Keratinocyte (primary cell): ENCODE measurements around the gene ENPP1. TPM values are rescaled to one million over a fixed set of nuclear protein-coding genes. Genes with fewer than 3 reads are reported as not detected.

Source experiments
- DNase-seq: peaks from one replicate; pipeline ENCODE4 v3.0.0-alpha.2; 2011; ENCODE audit warnings: low read depth, missing footprints, low spot score
- FAIRE-seq: peaks from 2 replicates; lab custom pipeline; 2011; peaks lifted over from hg19 to GRCh38; lab: Jason Lieb, UNC
- H2AFZ ChIP-seq: 2 replicates; pipeline ENCODE4 v1.6.0; 2012; ENCODE audit warnings: low read length, control low read depth, inconsistent platforms; ENCODE audit not compliant: control insufficient read depth
- H3K27ac ChIP-seq: 2 replicates; pipeline ENCODE4 v1.5.1; 2011; ENCODE audit warnings: low read length; ENCODE audit not compliant: control insufficient read depth, insufficient read depth
- H3K27me3 ChIP-seq: 3 replicates; pipeline ENCODE4 v1.6.0; 2011; ENCODE audit warnings: low read length; ENCODE audit not compliant: control insufficient read depth, insufficient read depth; ENCODE audit errors: extremely low read depth
- H3K36me3 ChIP-seq, 2 experiments: 2 replicates in 1 of 2; 3 replicates in 1 of 2; pipeline ENCODE4 v1.5.1; 2011; ENCODE audit warnings: low read length in 2 of 2, mild to moderate bottlenecking in 1 of 2; ENCODE audit not compliant: control insufficient read depth in 2 of 2, insufficient read depth in 2 of 2; ENCODE audit errors: extremely low read depth in 1 of 2
- H3K4me1 ChIP-seq: 3 replicates; pipeline ENCODE4 v1.5.1; 2011; ENCODE audit warnings: low read length; ENCODE audit not compliant: control insufficient read depth, insufficient read depth; ENCODE audit errors: extremely low read depth
- H3K4me2 ChIP-seq: 3 replicates; pipeline ENCODE4 v1.6.0; 2011; ENCODE audit warnings: low read depth, low read length; ENCODE audit not compliant: control insufficient read depth, insufficient read depth; ENCODE audit errors: extremely low read depth
- H3K4me3 ChIP-seq, 3 experiments: fragments of 200-600 bp in 1 of 3; sonication (generic) in 1 of 3; 2 replicates in 2 of 3; 3 replicates in 1 of 3; pipeline ENCODE4 v1.5.1; 2011 to 2016; ENCODE audit warnings: low read length in 3 of 3, mild to moderate bottlenecking in 3 of 3, control low read depth in 2 of 3, inconsistent platforms in 1 of 3, low read depth in 1 of 3, mixed read lengths in 1 of 3, mixed run types in 1 of 3, moderate library complexity in 1 of 3; ENCODE audit not compliant: control insufficient read depth in 2 of 3, insufficient read depth in 2 of 3; ENCODE audit errors: extremely low read depth in 1 of 3
- H3K79me2 ChIP-seq: 2 replicates; pipeline ENCODE4 v1.6.0; 2012; ENCODE audit warnings: low read length; ENCODE audit not compliant: control insufficient read depth, insufficient read depth
- H3K9ac ChIP-seq: 3 replicates; pipeline ENCODE4 v1.6.0; 2011; ENCODE audit warnings: low read length; ENCODE audit not compliant: control insufficient read depth, insufficient read depth; ENCODE audit errors: extremely low read depth
- H3K9me1 ChIP-seq: 3 replicates; pipeline ENCODE4 v1.6.0; 2011; ENCODE audit warnings: low read length; ENCODE audit not compliant: control insufficient read depth, insufficient read depth; ENCODE audit errors: extremely low read depth
- H3K9me3 ChIP-seq: 2 replicates; pipeline ENCODE4 v1.5.1; 2012; ENCODE audit warnings: low read depth, low read length; ENCODE audit not compliant: control insufficient read depth
- H4K20me1 ChIP-seq: 3 replicates; pipeline ENCODE4 v1.6.0; 2011; ENCODE audit warnings: low read length; ENCODE audit not compliant: control insufficient read depth, insufficient read depth; ENCODE audit errors: extremely low read depth
- CTCF ChIP-seq, 3 experiments: IDR thresholded peaks in 1 of 3; conservative IDR thresholded peaks in 1 of 3; optimal IDR thresholded peaks in 1 of 3; 2 replicates in 2 of 3; 3 replicates in 1 of 3; pipeline versions ENCODE3 to v1.5.1; 2011; ENCODE audit warnings: low read length in 3 of 3, mild to moderate bottlenecking in 3 of 3, moderate library complexity in 2 of 3, control low read depth in 1 of 3, inconsistent platforms in 1 of 3; ENCODE audit not compliant: insufficient read depth in 2 of 3; ENCODE audit errors: extremely low read depth in 1 of 3
- EZH2 ChIP-seq: IDR thresholded peaks from one replicate; pipeline ENCODE4 v1.6.1; 2012; ENCODE audit warnings: inconsistent platforms, mild to moderate bottlenecking, low read length, moderate library complexity
- dilution Hi-C: fragments of 300-500 bp; cut with MboI; formaldehyde crosslinking; loops from one replicate; pipeline ENCODE4 v1.7.0; 2020; ENCODE audit warnings: low sequenced_read_pairs; ENCODE audit not compliant: extremely low pct_ligation_motif_present
- polyA plus RNA-seq, 5 experiments: library from polyadenylated mRNA; depleted of rRNA in 3 of 5; stranded (reverse) in 3 of 5; stranded (forward) in 1 of 5; unstranded in 1 of 5; fragments of >200 nt; gene quantifications; 1 replicate in 1 of 5; 2 replicates in 3 of 5; 3 replicates in 1 of 5; pipeline versions ENCODE4 v1.2.1 to v1.2.3, GENCODE V29; 2011 to 2012; ENCODE audit warnings: missing spikeins in 2 of 5, low read depth in 1 of 5, low replicate concordance in 1 of 5

ENPP1 gene
- polyA plus RNA-seq, 1 donor (not counting 4 experiments of a cell fraction or from before 2014, with no cell fraction given) = 0.34 TPM

- Histone ChIP-seq H3K9ac (no peak overlapping the region), H2AFZ (no peak overlapping the region), H3K27ac (no peak overlapping the region), H3K9me3 (no peaks in the 10 kb centered on the region), H3K27me3 (peaks cover 29% of the 10 kb centered on the region), H3K4me2 (no peak overlapping the region), H3K4me1 (peaks cover 8% of the 10 kb centered on the region), H3K79me2 (no peaks in the 10 kb centered on the region), H4K20me1 (no peaks in the 10 kb centered on the region), H3K36me3 (no peaks in the 10 kb centered on the region), H3K4me3 (no peak overlapping the region), H3K9me1 (no peaks in the 10 kb centered on the region)
- TF ChIP-seq EZH2 (no peak), CTCF (optimal IDR thresholded peaks at IDR 0.05 in 1 of 3, IDR thresholded peaks at IDR 0.05 in 1 of 3, conservative IDR thresholded peaks at IDR 0.05 in 1 of 3; ENCODE audit: extremely low read depth in 1 of 3, insufficient read depth in 2 of 3, low read length in 3 of 3) (no peak)
- FAIRE-seq = no peak
- no peak for DNase-seq
- dilution Hi-C loops = no loop called here
Observed at GRCh38 chr6:131804131-131804530, 3.7 kb upstream of the ENPP1 start.

GRCh38 chr6:131807321-131807643 is 538 bp upstream of the ENPP1 start:
- TF ChIP-seq EZH2 (peak; percentile 62), CTCF (optimal IDR thresholded peaks at IDR 0.05 in 1 of 3, IDR thresholded peaks at IDR 0.05 in 1 of 3, conservative IDR thresholded peaks at IDR 0.05 in 1 of 3; ENCODE audit: extremely low read depth in 1 of 3, insufficient read depth in 2 of 3, low read length in 3 of 3) (no peak)
- H3K4me2 ChIP-seq = peak overlapping the region; percentile 64
- no peak overlapping the region for H3K9ac ChIP-seq
- DNase-seq (no peak), FAIRE-seq (no peak)
- H3K27me3 ChIP-seq = peaks cover 29% of the 10 kb centered on the region
- peak overlapping the region; percentile 37 to 65 (median 39) for H3K4me3 ChIP-seq
- H3K9me1 ChIP-seq = no peaks in the 10 kb centered on the region
- no peaks in the 10 kb centered on the region for H4K20me1 ChIP-seq
- no peaks in the 10 kb centered on the region for H3K79me2 ChIP-seq
- peak overlapping the region; percentile 40 for H2AFZ ChIP-seq
- H3K4me1 ChIP-seq = peaks cover 8% of the 10 kb centered on the region
- H3K36me3 ChIP-seq = no peaks in the 10 kb centered on the region
- H3K9me3 ChIP-seq = no peaks in the 10 kb centered on the region
- dilution Hi-C loops = no loop called here
- H3K27ac ChIP-seq = no peak overlapping the region
